ENCODE measurements around the gene CCDC102B.
"Not testable (repeated sequence)": the region's sequence is repeated elsewhere in the genome, so short reads cannot be mapped to it uniquely, and the experiment has no call there.

Gene CCDC102B

DNA sequence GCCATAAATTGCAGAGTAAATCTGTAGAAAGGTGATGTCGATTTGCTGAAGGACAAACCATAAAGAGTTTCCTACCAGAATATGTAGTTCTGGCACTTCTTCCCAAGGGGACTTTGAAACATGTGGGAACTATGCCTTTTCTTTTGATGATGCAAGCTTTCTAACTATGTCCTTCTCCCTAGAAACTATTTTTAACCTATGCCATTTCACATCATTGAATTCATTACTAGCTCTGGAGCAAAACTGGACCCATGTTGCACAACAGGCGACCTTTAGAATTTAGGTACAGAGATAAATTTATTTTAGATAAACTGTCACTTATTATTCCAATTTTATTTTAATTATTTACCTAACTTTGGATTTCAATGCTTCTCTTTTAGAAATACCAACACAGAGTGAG, 186.5 kb downstream of the CCDC102B start:
- DNase-seq: no peak

DNA sequence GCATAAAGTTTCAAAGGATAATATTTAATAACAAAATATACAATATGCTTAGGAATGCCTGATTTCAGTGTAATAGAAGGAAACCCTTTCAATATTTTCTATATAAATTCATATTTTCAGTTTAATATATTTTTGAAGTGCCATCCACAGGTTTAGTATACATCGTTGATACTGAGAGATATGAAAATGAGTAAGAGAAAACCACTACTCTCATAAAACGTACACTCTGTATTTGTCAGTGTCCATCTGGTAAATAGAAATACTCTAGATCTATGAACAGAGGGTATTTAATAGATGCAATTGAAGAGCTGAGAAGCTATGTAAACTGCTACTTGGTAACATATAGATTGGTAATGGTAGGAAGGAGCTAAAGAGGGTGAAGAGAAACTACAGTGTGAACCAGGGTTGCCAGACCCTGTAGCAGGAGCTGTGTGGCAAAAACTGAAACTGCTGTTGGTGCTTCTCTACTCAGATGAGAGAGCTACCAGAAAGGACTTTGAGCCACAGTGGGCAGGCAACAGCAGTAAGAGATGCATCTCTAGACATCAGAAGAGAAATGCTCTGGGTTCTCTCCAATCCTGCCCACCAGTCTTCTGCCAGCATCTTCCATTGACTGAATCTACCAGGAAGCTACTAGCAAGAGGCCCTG, 187.4 kb downstream of the CCDC102B start:
- no peak for DNase-seq

DNA sequence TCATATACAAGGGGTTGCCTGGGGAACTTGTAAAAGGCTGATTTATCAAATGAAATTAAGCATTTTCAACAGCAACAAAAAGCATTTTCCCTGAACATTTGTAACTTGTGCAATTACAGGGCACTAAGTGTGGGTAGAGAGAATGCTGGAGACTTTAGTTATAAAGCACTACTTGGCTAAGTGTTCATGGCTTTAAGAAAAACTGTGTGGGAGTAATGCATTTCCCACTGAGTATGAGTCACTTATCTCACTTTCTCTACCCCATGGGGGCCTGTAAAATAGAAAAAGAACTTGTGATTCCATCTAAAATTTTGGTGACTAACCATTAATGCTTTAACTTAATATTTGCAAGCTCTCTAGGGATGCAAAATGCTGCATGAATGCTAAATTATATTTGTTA, 193.4 kb downstream of the CCDC102B start:
- DNase-seq: no peak

DNA sequence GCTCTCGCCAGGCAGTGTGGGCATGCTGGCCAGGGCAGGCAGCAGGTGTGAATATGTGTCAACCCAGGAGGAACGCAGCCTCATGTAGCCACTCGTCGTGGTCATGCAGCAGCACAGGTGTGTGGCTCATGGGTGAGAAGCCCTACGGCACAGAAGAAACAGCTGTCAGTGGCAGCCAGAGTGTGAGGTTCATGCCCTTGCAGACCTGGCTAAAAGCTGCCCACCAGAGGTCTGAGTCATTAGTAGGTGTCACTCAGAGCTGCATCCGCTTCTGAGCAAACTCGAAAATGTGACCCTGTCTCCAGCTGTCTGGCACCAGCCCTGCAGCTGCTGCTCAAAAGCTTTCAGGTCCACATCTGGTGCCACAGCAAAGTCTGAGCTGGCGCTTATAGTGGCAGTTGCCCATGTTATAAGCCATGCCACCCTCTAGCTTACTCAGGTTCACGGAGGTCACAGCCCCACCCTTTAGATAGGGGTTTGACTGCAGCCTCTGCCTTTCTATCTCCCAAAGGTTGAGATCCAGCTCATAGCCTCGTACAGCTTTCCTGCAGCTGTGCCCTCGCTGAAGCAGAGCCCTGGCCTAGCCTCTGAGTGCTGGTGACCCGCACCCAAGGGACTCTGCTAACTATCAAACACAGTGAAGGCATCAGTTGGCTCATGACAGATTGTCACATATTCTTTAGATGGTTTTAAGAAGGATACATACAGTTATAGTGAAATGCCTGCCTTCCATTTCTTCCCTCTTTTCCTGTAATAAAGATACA, 195.0 kb downstream of the CCDC102B start:
- DNase-seq: no peak

DNA sequence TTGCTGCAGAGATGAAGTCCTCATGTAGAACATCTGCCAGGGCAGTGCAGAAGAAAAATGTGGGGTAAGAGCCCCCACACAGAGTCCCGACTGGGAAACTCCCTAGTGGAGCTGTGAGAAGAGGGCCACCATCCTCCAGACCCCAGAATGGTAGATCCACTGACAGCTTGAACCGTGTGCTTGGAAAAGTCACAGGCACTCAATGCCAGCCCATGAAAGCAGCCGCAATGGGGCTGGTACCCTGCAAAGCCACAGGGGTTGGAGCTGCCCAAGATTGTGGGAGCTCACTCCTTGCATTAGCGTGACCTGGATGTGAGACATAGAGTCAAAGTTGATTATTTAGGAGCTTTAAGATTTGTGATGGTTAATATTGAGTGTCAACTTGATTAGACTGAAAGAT, 197.8 kb downstream of the CCDC102B start:
- DNase-seq: no peak

DNA sequence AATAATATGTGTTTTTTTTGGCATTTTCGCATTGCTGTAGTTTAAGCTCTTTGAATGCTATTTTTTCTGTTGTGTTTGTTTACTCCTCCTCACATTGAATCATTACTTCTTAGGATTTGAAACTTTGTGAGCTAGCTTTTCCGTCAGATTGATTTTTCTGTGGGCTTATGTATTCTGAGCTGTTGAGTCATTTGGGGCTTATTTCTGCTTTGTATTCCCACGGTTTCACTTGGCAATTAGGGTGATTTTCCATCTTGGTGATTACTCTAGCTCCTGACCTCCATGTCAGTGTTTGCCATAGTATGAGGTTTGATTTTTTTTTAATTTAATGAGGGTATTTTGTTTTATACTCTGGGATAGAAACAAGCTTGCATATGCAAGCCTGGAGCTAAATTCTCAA, 200.0 kb downstream of the CCDC102B start:
- DNase-seq: no peak

DNA sequence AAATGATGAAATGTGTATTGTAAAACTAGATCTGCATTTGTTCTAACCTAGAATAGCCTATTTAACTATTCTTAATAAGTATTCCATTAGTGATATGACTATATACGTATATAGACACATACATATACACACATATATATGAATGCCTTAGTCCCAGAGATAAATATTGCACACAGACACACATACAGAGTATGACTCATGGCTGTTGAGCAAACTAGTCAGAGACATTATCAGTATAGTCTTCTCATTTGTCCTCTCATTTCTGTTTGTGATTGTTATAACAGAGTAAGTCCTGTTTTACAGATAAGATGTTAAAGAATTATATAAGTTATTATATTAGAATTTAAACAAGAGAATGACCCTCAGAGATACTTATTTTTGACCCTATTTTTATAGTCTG, 202.5 kb downstream of the CCDC102B start:
- no peak for DNase-seq

DNA sequence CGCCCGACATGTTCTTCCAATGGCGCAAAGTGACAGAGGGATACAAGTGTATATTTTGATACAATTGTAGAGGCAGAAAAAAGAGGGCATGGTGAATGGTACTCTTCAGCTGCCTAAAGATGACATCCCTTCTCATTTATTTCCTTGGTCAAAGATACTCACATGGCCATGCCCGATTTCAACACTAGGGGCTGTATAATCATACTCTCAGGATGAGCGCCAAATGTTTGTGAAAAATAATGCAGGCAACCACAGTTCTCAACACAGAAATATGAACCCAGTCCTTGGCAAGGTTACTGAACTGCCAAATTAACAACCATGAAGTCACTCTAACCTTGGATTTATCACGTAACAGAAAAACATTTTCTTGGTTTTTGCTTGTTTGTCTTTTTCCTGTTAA, 204.4 kb downstream of the CCDC102B start:
- DNase-seq: no peak

DNA sequence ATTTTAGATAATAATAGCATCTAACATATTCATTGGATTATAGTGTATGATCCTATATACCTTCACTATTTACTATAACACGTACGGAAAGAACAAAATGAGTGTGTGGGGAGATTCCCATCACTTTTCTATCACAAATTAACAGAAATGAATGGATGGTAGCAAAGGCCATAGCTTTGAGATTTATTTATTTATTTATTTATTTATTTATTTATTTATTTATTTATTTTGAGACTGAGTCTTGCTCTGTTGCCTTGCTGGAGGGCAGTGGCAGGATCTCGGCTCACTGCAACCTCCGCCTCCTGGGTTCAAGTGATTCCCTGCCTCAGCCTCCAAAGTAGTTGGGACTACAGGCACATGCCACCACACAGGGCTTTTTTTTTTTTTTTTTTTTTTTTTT, 208.3 kb downstream of the CCDC102B start:
- not testable (repeated sequence) for DNase-seq

DNA sequence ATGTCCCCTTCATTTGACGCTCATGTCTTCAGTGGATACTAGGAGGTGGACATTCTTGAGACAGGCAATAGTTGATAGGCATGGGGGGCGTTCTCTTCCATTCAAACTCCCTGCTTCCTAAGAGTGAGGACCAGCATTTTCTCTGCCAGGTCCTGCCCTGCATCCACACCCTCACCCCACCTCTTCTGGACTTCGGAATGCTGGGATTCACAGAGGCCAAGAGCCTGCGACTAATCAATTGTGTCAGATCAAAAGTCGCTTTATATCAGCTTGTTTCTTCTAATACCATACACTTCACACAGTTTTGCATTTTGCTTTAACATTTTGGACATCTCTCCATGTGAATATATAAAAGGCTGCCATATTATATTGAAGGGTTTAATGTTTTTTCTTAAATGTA, 210.7 kb downstream of the CCDC102B start:
- no peak for DNase-seq

DNA sequence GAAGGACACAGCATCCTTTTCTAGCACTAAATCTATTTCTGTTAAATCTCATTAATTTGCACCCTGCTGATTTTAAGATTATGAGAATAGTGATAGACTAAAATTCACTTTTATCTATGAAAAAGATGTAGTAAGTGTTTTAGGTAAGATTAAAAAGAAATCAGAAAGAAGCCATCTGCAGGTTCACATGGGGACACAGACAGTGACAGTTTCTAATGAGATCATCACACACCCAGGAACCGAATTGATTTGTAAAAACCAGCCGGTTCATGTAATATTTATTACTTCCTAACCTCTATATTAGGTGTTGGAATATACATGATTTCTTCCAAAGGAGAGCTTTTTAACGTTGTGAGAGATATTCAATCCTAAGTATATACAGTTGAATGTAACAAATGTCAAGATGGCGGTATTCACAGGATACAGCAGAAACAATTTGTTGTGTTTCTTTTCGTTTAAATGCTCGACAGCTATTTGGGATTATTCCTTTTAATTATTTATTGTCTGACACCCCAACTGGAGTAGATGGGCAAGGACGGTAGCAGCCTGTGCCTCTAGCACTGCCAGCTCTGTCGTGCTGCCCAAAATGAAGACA, 223.4 kb downstream of the CCDC102B start:
- DNase-seq: no peak

DNA sequence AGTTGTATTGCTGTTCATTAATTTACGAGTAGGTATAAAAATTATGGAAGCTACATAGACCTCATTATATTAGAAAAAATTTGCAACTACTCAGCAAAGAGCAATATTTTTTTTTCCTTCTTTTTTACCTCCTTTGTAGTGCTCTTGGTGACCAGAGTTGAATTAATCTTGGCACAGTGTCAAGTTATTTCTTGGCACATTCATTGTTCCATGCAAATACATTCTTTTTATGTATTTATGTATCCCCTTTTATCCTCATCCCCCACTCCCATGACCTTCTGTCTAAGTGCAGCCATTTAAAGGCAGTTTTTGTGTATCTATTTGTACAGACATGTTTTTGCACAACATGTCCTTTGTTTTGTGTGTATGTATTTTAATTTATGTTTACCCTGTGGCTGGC, 224.5 kb downstream of the CCDC102B start:
- no peak for DNase-seq

DNA sequence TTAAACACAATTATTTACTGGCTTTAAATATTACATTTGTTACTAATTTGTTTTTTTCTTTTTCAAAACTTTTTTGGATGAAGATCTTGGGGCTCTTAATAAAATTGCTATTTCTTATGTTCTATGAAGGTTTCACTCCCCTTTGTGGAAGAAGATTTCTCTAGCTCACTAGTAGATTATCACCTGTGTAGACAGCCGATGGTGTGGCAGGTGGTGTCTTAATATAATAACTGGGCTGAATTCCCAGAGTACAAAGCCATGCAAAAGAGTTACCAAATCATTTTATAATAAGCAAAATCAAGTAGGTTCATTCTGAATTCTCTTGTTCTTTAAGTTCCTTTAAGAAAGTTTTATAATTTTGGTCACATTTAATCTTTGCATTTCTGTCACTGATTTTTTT, 233.7 kb downstream of the CCDC102B start:
- no peak for DNase-seq

DNA sequence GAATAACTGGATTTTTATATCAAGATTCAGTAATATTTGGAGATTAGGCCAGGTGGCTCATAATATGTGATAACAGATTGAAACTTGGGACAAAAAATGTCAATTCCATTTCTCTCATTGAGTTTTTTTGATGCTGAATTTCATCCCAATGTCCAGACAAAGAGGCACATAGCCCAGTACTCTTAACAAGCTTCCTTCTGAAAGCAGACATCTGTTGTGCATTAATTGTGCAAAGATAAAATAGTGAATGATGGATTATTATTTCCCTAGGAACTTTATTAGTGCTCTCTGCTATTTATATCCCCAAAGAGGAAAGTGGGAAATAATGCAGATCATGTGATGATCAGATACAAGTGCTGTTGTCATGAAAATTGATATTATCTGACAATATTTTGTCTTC, 234.1 kb downstream of the CCDC102B start:
- no peak for DNase-seq

DNA sequence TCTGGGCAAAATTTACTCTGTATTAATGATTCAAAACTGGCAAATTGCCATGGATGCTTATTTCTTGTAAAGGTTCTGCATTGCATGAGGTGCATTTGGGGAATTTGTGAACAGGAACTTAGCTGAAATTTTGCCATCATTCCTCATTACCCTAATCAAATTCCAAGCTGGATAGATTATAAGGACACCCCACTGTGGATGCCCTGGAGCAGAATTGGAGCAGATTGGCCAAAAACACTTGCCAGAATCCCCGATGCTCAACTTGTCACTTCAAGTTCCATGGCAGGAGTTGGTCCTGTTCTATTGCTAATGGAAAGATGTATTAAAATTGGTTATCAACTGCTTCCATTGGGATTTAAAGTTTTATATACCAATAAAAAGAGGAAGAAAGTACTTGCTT, 237.9 kb downstream of the CCDC102B start:
- no peak for DNase-seq

DNA sequence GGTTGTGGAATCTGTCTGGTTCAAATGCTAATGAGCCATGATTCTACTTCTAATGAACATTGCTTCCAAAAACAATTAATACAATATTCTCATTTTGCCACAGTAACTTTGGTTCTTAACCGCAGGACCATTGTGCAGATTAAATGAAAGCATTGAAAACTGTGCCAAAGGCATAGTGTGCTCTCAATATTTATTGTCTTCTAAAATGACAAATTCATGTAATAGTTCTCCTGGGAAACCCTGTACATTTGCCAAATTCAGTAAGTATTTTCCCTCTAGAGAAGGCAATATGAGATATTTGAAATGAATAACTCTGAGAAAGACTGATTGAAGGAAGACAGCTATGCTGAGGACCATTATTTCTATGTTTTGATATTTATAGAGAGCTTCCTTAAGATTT, 246.3 kb downstream of the CCDC102B start:
- no peak for DNase-seq

DNA sequence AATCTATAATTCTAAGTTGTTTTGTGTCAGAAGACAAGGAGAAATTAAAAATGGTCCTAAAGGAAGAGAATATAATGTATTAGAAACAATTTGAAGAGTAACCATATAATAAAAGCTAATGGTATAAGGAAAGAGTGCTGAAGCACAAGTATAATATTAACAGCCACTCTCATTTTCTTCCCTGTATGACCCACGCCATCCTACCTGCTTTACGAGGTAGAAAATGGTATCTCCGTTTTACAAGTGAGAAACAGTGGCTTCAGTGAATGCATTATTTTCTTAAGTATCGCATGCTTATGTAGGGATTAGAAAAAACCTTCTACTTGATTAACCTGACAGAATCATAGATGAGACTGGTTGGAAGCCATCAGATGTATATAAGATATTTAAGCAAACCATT, 266.2 kb downstream of the CCDC102B start:
- DNase-seq: no peak

DNA sequence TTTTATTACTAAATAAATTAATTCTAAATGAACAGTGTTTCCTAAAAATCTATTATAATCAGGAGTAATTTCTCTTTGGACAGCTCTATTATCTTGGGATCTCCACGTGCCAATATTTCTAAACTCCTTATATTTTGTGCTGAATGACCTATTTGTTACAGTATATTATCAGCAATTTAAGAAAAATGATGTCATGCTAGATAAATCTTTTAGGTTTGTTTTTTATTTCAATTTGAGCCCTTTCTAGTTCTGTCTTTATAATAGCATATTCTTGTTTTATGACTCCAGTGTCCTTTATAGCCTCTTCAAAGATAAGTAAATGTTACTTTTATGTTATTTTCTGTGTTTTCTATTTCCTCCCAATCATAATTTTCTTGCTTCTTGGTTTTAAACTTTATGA, 269.2 kb downstream of the CCDC102B start:
- DNase-seq: no peak

DNA sequence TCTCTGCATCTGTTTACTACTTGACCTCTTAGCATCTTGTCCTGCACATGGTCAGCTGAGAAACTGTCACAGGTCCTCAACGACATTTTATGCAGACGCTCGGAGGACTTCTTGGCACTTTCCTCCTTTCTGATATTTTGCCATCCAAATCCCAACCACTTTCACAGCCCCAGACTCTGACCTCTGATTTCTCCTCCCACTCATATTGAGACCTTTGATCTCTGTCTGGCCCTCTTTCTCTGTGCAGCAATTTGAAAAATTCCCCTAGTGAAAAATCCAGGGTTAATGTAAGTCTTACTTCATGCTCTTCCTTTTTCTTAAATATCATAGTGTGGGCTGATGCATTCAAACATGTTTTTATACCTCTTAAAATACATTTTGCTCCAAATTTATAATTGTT, 273.8 kb downstream of the CCDC102B start:
- DNase-seq: no peak

DNA sequence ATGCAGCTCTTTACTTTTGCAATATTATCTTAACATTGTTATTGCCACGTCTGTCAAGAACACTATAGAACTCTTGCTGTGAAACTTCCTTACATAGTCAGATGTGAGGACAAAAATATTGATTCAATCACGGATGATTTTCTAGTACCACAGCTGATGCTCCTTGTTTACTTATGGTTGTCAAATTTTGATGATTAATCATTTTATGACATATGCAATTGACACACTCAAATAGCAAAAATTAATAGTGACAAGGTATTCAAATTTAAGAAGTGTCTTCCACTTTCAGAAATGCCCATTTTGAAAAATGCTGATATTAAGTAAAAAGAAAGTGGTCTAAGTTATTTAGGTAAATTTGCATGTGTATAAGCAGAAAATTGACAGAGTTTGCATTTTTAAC, 284.0 kb downstream of the CCDC102B start:
- no peak for DNase-seq

DNA sequence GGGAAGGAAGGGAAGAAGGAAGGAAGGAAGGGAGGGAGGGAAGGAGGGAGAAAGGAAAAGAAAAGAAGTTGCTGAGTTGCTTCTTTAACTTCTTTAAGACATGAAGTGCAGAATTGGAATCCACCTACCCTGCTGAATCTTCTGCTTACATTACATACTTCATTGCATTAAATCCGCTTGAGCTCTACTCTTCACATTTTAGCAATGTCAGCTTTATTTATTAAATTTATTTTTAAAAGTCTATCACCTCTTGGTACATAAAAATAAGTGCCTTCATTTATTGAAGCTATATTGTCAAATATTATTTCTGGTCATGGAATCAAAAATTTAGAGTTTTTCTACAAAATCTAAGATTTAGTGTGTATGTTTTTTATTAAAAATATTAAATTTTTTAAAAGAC, 284.6 kb downstream of the CCDC102B start:
- no peak for DNase-seq

DNA sequence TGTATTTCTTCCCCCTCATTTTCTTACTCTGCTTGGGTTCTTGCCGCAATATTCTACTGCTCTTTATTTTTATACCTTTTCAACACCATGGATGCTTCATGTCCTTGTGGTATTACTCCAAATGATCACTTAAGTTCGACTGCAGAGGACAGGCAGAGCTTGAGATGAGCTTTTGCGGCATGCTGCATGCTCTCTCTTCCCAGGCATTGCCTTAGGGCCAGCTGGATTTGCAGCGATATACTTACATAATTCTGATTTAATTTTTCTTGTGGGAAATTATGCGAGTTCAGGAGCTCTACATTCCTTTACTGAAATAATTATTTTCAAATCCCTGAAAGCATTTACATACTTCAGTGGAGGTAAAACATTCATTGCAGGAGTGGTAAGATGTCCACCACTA, 288.1 kb downstream of the CCDC102B start:
- DNase-seq: no peak

DNA sequence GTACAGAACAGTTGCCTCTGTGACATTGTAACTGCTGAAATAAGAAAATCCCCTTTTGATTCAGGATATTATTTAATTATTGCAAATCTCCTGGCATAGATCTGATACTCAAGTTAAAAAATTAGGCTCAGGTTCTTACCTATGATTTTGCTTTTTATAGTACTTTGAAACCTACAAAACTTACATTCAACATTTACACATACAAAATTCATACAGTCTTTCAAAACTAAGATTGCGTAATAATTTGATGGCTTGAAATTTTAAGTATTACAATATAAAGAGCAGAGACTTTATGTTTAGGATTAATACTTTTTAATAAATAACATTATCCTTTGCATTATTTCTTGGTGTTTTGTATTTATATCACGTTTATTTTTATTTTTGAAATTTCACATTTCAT, 291.1 kb downstream of the CCDC102B start:
- no peak for DNase-seq

DNA sequence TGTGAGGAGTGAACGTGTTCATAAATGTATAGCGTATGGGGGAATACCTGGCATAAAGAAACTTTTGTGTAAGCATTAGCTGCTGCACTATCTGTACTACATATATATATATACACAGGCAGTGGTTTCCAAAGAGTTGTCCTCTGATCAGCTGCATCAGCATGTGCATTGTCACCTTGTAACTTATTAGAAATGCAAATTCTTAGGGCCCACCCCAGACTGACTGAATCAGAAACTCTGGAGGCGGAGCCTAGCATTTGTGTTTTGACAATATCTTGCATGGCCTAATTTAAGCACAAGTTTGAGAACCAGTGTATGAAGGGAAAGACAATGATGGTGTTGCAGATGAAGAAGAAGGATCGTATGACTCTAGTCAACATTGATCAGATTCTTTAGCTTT, 299.5 kb downstream of the CCDC102B start:
- no peak for DNase-seq

DNA sequence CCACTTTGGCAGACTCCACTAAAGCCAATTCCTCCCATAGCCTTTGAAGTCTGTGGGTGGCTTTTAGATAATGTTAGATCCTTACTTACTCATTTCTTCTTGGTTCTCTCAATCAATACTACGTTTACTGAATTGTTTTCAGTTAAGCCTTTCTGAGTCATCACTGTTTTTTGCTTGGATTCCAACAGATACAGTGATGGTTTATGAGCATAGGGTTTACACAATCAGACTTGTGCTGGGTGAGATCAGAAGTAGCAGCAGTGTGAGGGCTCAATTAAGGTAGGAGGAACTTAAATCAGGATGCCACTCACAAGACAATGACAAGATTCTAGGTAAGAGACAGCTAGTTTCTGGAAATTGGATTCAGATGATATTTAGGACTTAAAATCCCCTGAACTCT, 305.1 kb downstream of the CCDC102B start:
- DNase-seq: no peak
